ENCODE data around the gene SMPDL3B.

SMPDL3B gene

DNA sequence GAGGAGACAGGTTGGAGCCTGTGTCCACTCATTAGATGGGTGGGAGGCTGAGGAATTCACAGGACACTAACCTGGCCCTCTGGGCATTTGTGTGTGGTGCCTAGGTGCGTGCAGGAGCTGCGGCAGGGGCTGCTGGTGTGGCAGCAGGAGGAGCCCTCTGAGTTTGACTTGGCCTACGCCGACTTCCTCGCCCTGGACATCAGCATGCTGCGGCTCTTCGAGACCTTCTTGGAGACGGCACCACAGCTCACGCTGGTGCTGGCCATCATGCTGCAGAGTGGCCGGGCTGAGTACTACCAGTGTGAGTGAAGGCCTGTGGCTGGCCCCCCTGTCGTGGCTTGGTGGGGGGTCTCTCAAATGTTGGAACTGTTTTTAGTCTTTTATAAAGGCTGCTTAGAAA, 28.6 kb downstream of the SMPDL3B start:
- CTCF ChIA-PET, result no interaction called here
- TF ChIP-seq, protein P1, sequence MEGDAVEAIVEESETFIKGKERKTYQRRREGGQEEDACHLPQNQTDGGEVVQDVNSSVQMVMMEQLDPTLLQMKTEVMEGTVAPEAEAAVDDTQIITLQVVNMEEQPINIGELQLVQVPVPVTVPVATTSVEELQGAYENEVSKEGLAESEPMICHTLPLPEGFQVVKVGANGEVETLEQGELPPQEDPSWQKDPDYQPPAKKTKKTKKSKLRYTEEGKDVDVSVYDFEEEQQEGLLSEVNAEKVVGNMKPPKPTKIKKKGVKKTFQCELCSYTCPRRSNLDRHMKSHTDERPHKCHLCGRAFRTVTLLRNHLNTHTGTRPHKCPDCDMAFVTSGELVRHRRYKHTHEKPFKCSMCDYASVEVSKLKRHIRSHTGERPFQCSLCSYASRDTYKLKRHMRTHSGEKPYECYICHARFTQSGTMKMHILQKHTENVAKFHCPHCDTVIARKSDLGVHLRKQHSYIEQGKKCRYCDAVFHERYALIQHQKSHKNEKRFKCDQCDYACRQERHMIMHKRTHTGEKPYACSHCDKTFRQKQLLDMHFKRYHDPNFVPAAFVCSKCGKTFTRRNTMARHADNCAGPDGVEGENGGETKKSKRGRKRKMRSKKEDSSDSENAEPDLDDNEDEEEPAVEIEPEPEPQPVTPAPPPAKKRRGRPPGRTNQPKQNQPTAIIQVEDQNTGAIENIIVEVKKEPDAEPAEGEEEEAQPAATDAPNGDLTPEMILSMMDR (conservative IDR thresholded peaks at IDR 0.05; ENCODE audit: low read depth), result no peak

DNA sequence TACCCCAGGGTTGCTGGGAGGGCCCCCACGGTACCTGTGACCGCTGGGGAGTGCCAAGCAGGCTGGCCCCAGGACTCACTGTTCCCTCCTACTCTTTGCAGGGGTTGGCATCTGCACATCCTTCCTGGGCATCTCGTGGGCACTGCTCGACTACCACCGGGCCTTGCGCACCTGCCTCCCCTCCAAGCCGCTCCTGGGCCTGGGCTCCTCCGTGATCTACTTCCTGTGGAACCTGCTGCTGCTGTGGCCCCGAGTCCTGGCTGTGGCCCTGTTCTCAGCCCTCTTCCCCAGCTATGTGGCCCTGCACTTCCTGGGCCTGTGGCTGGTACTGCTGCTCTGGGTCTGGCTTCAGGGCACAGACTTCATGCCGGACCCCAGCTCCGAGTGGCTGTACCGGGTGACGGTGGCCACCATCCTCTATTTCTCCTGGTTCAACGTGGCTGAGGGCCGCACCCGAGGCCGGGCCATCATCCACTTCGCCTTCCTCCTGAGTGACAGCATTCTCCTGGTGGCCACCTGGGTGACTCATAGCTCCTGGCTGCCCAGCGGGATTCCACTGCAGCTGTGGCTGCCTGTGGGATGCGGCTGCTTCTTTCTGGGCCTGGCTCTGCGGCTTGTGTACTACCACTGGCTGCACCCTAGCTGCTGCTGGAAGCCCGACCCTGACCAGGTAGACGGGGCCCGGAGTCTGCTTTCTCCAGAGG, 31.8 kb downstream of the SMPDL3B start:
- ChIA-PET CTCF (interaction anchor here (0.6 kb wide), 1 partner anchor 118 kb away, joined by 4 read pairs; no protein-coding TSS in a partner anchor), POLR2A (ENCODE audit: low non-redundant PET) (no interaction called here)
- H3K27ac ChIP-seq, result no peak overlapping the region; the same call in 1 of the 2 replicates
- DNase-seq (ENCODE audit: low spot score), result peak; percentile 31
- TF ChIP-seq, protein P1 (conservative IDR thresholded peaks at IDR 0.05; ENCODE audit: low read depth), result no peak

More for the DNA sequence above, 28.6 kb downstream of the SMPDL3B start:
- no peak for DNase-seq (ENCODE audit: low spot score)
- POLR2A ChIA-PET (ENCODE audit: low non-redundant PET), result no interaction called here
- no peak overlapping the region for H3K27ac ChIP-seq

DNA sequence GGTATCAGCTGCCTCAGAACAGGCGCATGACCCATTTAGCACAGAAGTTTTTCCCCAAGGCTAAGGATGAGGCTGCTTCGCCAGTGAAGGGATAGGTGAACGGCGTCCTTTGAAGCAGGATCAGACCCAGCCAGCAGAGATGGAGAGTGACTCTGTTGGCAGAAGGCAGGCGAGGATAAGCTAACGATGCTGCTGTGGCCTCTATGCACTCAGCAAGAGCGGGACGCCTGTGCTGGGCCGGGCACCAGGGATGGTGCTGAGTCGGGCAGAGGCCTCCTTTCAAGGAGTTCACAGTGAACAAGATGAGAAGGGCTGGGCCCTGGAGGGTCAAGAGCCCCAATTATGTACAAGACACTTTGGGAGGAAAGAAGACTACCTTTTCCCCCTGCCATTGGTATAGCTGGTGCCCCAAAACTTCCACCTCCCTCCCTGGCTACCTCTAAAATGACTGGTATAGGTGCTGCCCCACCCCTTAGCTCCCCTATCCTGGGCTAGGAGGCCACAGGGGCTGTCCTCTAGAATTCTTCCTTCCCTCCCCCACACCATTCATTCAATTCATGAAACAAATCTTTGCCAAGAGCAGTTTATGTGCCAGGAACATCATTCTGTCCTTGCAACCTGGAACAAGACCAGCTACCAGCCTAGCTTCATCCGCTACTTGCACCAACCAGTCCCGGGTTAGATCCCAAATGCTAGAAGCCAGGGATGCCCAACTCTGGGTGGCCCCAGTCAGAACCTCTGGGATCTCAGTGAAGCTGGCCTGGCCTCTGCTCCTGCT, 32.5 kb downstream of the SMPDL3B start:
- DNase-seq (ENCODE audit: low spot score), result no peak
- TF ChIP-seq, protein P1 (conservative IDR thresholded peaks at IDR 0.05; ENCODE audit: low read depth), result no peak

DNA sequence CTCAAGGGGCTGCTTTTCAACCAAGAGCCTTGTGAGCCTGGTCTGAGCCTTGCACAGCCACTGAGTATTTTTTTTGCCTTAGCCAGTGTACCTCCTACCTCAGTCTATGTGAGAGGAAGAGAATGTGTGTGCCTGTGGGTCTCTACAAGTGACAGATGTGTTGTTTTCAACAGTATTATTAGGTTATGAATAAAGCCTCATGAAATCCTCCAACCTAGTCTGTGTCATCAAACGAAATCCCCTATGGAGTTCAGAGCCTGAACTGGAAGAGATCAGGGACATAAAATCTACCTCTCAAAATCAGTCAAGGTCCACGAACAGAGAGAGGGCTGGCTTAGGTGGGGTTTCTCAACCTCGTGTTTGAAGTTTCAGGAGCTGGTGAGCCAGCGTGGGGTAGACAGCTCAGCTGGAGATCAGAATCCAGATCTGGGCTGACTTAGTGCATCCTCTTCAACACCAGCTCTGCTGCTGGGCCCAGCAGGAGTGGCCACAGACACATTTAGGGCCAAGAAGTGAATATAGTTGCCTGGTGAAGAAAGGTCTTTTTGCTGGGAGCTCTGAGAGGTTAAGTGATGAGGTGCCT, 33.2 kb downstream of the SMPDL3B start:
- TF ChIP-seq, protein P1 (conservative IDR thresholded peaks at IDR 0.05; ENCODE audit: low read depth), result no peak
- ChIA-PET POLR2A (ENCODE audit: low non-redundant PET) (interaction anchor here (0.6 kb wide), 1 partner anchor 301 kb away, joined by 9 read pairs; no protein-coding TSS in a partner anchor), CTCF (interaction anchor here (0.6 kb wide), 3 partner anchors 63 to 657 kb away, joined by 3 to 6 read pairs (median 4); no protein-coding TSS in a partner anchor)
- no peak overlapping the region for H3K27ac ChIP-seq
- DNase-seq (ENCODE audit: low spot score), result no peak

More for the DNA sequence above, 32.5 kb downstream of the SMPDL3B start:
- POLR2A ChIA-PET (ENCODE audit: low non-redundant PET), result no interaction called here
- H3K27ac ChIP-seq, result no peak overlapping the region; the same call in 1 of the 2 replicates
- CTCF ChIA-PET, result interaction anchor here (0.6 kb wide), 4 partner anchors 47 to 242 kb away, joined by 3 to 4 read pairs (median 4); no protein-coding TSS in a partner anchor

DNA sequence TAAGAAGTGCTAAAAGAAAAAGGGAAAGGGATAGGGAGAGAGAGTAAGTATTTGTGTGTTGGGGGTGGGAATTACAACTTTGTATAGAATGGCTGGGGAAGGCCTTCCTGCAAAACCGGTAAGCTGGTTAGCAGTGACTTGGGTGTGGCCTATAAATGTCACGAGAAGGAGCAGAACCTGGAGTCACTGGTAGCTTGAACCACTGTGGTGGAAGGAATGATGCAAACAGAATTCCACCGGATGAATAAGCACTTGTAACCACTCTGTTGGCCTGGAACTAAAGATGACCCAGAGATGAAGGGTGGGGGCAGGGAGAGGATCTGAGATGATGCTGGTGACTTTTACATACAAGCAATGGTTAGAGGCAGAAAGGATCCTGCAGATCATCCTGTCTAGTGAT, 33.9 kb downstream of the SMPDL3B start:
- ChIA-PET POLR2A (ENCODE audit: low non-redundant PET) (interaction anchor here (0.6 kb wide), 1 partner anchor 300 kb away, joined by 9 read pairs; no protein-coding TSS in a partner anchor), CTCF (interaction anchor here (0.6 kb wide), 2 partner anchors 63 to 657 kb away, joined by 4 to 6 read pairs; no protein-coding TSS in a partner anchor)

More for the DNA sequence above, 33.9 kb downstream of the SMPDL3B start:
- H3K27ac ChIP-seq, result no peak overlapping the region
- DNase-seq (ENCODE audit: low spot score), result peak; percentile 40
- TF ChIP-seq, protein P1 (conservative IDR thresholded peaks at IDR 0.05; ENCODE audit: low read depth), result no peak

Measured in RWPE1 (cell line).